Stimulated activated naive B cell treated with anti-CD40 and anti-IgM and Interleukin-4, amounts not matched to agents 10 μg/mL and 1 μg/mL and 100 μg/mL, for 72 hours (primary cell): ENCODE data around the gene KLRF2.

Experiments used
- ATAC-seq, 2 donors: fragments of 150-1000 bp; cut with Tn5 transposase; replicated peaks; 2 replicates each; pipeline ENCODE4 v1.10.0; 2021; ENCODE audit warnings: moderate library complexity in 1 of 2
- DNase-seq: peaks from one replicate; pipeline ENCODE4 v3.0.0; 2021
- H3K27ac Mint-ChIP-seq: one replicate; pipeline ENCODE4 v1.8.0; 2022; ENCODE audit warnings: mild to moderate bottlenecking, mixed read lengths
- H3K27me3 Mint-ChIP-seq, 2 donors: one replicate each; pipeline ENCODE4 v1.8.0; 2022; ENCODE audit warnings: mixed read lengths in 2 of 2
- H3K36me3 Mint-ChIP-seq, 2 donors: one replicate each; pipeline ENCODE4 v1.8.0; 2022; ENCODE audit warnings: mixed read lengths in 2 of 2, mild to moderate bottlenecking in 1 of 2
- H3K4me1 Mint-ChIP-seq, 2 donors: one replicate each; pipeline ENCODE4 v1.8.0; 2022; ENCODE audit warnings: mixed read lengths in 2 of 2, mild to moderate bottlenecking in 1 of 2
- H3K4me3 Mint-ChIP-seq, 2 donors: one replicate each; pipeline ENCODE4 v1.8.0; 2022; ENCODE audit warnings: mild to moderate bottlenecking in 2 of 2, mixed read lengths in 2 of 2, moderate library complexity in 1 of 2
- H3K9me3 Mint-ChIP-seq, 2 donors: one replicate each; pipeline ENCODE4 v1.8.0; 2022; ENCODE audit warnings: mixed read lengths in 2 of 2, mild to moderate bottlenecking in 1 of 2

The KLRF2 gene

GRCh38 chr12:9881246-9881645 lies at the start of gene KLRF2:
Gene KLRF2 (plus strand): TSS chr12:9881489. CDS start chr12:9881596, 107 bp downstream.
- DNase-seq (no peak), ATAC-seq (no peak)
- Mint-ChIP-seq H3K27me3 (no peaks in the 10 kb centered on the region), H3K4me1 (peaks cover 2 to 5% of the 10 kb centered on the region in 2 donors), H3K27ac (no peak within 1 kb of the TSS), H3K9me3 (no peaks in the 10 kb centered on the region), H3K4me3 (no peak within 1 kb of the TSS), H3K36me3 (no peaks in the 10 kb centered on the region)

GRCh38 chr12:9831720-9832119 lies 49.6 kb upstream of the KLRF2 start:
- Mint-ChIP-seq H3K9me3 (no peaks in the 10 kb centered on the region), H3K36me3 (no peaks in the 10 kb centered on the region), H3K4me1 (no peaks in the 10 kb centered on the region), H3K27ac (no peak overlapping the region), H3K27me3 (peaks cover 0 to under 1% of the 10 kb centered on the region in 2 donors), H3K4me3 (no peak overlapping the region)
- no peak for ATAC-seq
- no peak for DNase-seq

- no peak overlapping the region for H3K27ac Mint-ChIP-seq
- H3K9me3 Mint-ChIP-seq: peaks cover 15% of the 10 kb centered on the region in 2 donors
- peaks cover 4 to 16% of the 10 kb centered on the region in 2 donors for H3K36me3 Mint-ChIP-seq
- H3K4me3 Mint-ChIP-seq: no peak overlapping the region
- ATAC-seq: no peak
- H3K27me3 Mint-ChIP-seq: peaks cover 0 to 4% of the 10 kb centered on the region in 2 donors
- no peaks in the 10 kb centered on the region for H3K4me1 Mint-ChIP-seq
- no peak for DNase-seq
These were observed 37.9 kb upstream of the KLRF2 start for GRCh38 chr12:9843407-9843806.

- no peak overlapping the region for H3K27ac Mint-ChIP-seq
- H3K36me3 Mint-ChIP-seq: peaks cover 26 to 59% of the 10 kb centered on the region in 2 donors
- H3K27me3 Mint-ChIP-seq: peaks cover 0 to 4% of the 10 kb centered on the region in 2 donors
- DNase-seq: no peak
- H3K4me1 Mint-ChIP-seq: no peaks in the 10 kb centered on the region
- H3K4me3 Mint-ChIP-seq: no peak overlapping the region
- peaks cover 15% of the 10 kb centered on the region in 2 donors for H3K9me3 Mint-ChIP-seq
- no peak for ATAC-seq
These were observed 32.4 kb upstream of the KLRF2 start for GRCh38 chr12:9848899-9849298.

- Mint-ChIP-seq H3K27me3 (peaks cover 0 to 4% of the 10 kb centered on the region in 2 donors), H3K36me3 (peaks cover 36 to 74% of the 10 kb centered on the region in 2 donors), H3K4me1 (no peaks in the 10 kb centered on the region), H3K9me3 (peaks cover 15% of the 10 kb centered on the region in 2 donors), H3K4me3 (no peak overlapping the region), H3K27ac (no peak overlapping the region)
- ATAC-seq (no peak), DNase-seq (no peak)
These were observed 30.2 kb upstream of the KLRF2 start for GRCh38 chr12:9851050-9851449.

- peaks cover 33 to 73% of the 10 kb centered on the region in 2 donors for H3K36me3 Mint-ChIP-seq
- no peaks in the 10 kb centered on the region for H3K4me1 Mint-ChIP-seq
- DNase-seq: no peak
- no peak for ATAC-seq
- peaks cover 7% of the 10 kb centered on the region in 2 donors for H3K9me3 Mint-ChIP-seq
- H3K4me3 Mint-ChIP-seq: no peak overlapping the region
- H3K27me3 Mint-ChIP-seq: peaks cover 0 to 4% of the 10 kb centered on the region in 2 donors
- no peak overlapping the region for H3K27ac Mint-ChIP-seq
These were observed 29.4 kb upstream of the KLRF2 start for GRCh38 chr12:9851927-9852326.

- Mint-ChIP-seq H3K36me3 (peaks cover 34 to 51% of the 10 kb centered on the region in 2 donors), H3K4me3 (no peak overlapping the region), H3K27ac (no peak overlapping the region), H3K27me3 (no peaks in the 10 kb centered on the region), H3K4me1 (peaks cover 2 to 10% of the 10 kb centered on the region in 2 donors), H3K9me3 (no peaks in the 10 kb centered on the region)
- ATAC-seq (no peak), DNase-seq (no peak)
These were observed 25.1 kb upstream of the KLRF2 start for GRCh38 chr12:9856151-9856550.

- Mint-ChIP-seq H3K4me3 (no peak overlapping the region), H3K36me3 (peaks cover 32 to 46% of the 10 kb centered on the region in 2 donors), H3K27me3 (no peaks in the 10 kb centered on the region), H3K4me1 (peaks cover 2 to 11% of the 10 kb centered on the region in 2 donors), H3K27ac (no peak overlapping the region), H3K9me3 (no peaks in the 10 kb centered on the region)
- DNase-seq (no peak), ATAC-seq (no peak)
These were observed 24.4 kb upstream of the KLRF2 start for GRCh38 chr12:9856894-9857293.

GRCh38 chr12:9858135-9858534 lies 23.2 kb upstream of the KLRF2 start:
- ATAC-seq (no peak), DNase-seq (no peak)
- no peak overlapping the region for H3K4me3 Mint-ChIP-seq
- peaks cover 10 to 18% of the 10 kb centered on the region in 2 donors for H3K4me1 Mint-ChIP-seq
- H3K9me3 Mint-ChIP-seq: peaks cover 5 to 6% of the 10 kb centered on the region in 2 donors
- no peak overlapping the region for H3K27ac Mint-ChIP-seq
- H3K36me3 Mint-ChIP-seq: peaks cover 31 to 42% of the 10 kb centered on the region in 2 donors
- H3K27me3 Mint-ChIP-seq: no peaks in the 10 kb centered on the region

GRCh38 chr12:9864913-9865675 lies 16.2 kb upstream of the KLRF2 start:
- DNase-seq (no peak), ATAC-seq (peak; percentile 42 to 52)
- Mint-ChIP-seq H3K4me1 (peaks cover 23 to 53% of the 10 kb centered on the region in 2 donors), H3K27ac (peak overlapping the region; percentile 84), H3K4me3 (peak overlapping the region; percentile 64 to 85), H3K36me3 (peaks cover 22 to 29% of the 10 kb centered on the region in 2 donors), H3K9me3 (peaks cover 17 to 19% of the 10 kb centered on the region in 2 donors), H3K27me3 (no peaks in the 10 kb centered on the region)

GRCh38 chr12:9866860-9867269 lies 14.4 kb upstream of the KLRF2 start:
- DNase-seq (no peak), ATAC-seq (peak; percentile 23 to 28)
- Mint-ChIP-seq H3K36me3 (peaks cover 19 to 25% of the 10 kb centered on the region in 2 donors), H3K27me3 (no peaks in the 10 kb centered on the region), H3K27ac (peak overlapping the region; percentile 97), H3K9me3 (peaks cover 17 to 19% of the 10 kb centered on the region in 2 donors), H3K4me1 (peaks cover 26 to 59% of the 10 kb centered on the region in 2 donors), H3K4me3 (peak overlapping the region; percentile 85 to 90)

GRCh38 chr12:9867531-9867930 lies 13.8 kb upstream of the KLRF2 start:
- peaks cover 29 to 65% of the 10 kb centered on the region in 2 donors for H3K4me1 Mint-ChIP-seq
- peak overlapping the region; percentile 85 to 90 for H3K4me3 Mint-ChIP-seq
- peaks cover 18 to 23% of the 10 kb centered on the region in 2 donors for H3K36me3 Mint-ChIP-seq
- peak overlapping the region; percentile 91 for H3K27ac Mint-ChIP-seq
- H3K9me3 Mint-ChIP-seq: peaks cover 16 to 19% of the 10 kb centered on the region in 2 donors
- DNase-seq (no peak), ATAC-seq (no peak)
- H3K27me3 Mint-ChIP-seq: no peaks in the 10 kb centered on the region

- H3K9me3 Mint-ChIP-seq: peaks cover 8 to 12% of the 10 kb centered on the region in 2 donors
- no peak for DNase-seq
- peaks cover 10 to 15% of the 10 kb centered on the region in 2 donors for H3K36me3 Mint-ChIP-seq
- H3K27ac Mint-ChIP-seq: peak overlapping the region; percentile 88
- no peak for ATAC-seq
- H3K27me3 Mint-ChIP-seq: no peaks in the 10 kb centered on the region
- H3K4me3 Mint-ChIP-seq: peak overlapping the region; percentile 80 to 94
- H3K4me1 Mint-ChIP-seq: peaks cover 24 to 62% of the 10 kb centered on the region in 2 donors
These were observed 12.9 kb upstream of the KLRF2 start for GRCh38 chr12:9868311-9868801.

GRCh38 chr12:9868951-9869306 lies 12.4 kb upstream of the KLRF2 start:
- peak overlapping the region; percentile 88 for H3K27ac Mint-ChIP-seq
- ATAC-seq (no peak), DNase-seq (no peak)
- peak overlapping the region; percentile 80 to 94 for H3K4me3 Mint-ChIP-seq
- peaks cover 4 to 6% of the 10 kb centered on the region in 2 donors for H3K9me3 Mint-ChIP-seq
- H3K4me1 Mint-ChIP-seq: peaks cover 24 to 57% of the 10 kb centered on the region in 2 donors
- H3K27me3 Mint-ChIP-seq: no peaks in the 10 kb centered on the region
- H3K36me3 Mint-ChIP-seq: peaks cover 4 to 9% of the 10 kb centered on the region in 2 donors
